ENCODE measurements around the gene RGR.

DNA sequence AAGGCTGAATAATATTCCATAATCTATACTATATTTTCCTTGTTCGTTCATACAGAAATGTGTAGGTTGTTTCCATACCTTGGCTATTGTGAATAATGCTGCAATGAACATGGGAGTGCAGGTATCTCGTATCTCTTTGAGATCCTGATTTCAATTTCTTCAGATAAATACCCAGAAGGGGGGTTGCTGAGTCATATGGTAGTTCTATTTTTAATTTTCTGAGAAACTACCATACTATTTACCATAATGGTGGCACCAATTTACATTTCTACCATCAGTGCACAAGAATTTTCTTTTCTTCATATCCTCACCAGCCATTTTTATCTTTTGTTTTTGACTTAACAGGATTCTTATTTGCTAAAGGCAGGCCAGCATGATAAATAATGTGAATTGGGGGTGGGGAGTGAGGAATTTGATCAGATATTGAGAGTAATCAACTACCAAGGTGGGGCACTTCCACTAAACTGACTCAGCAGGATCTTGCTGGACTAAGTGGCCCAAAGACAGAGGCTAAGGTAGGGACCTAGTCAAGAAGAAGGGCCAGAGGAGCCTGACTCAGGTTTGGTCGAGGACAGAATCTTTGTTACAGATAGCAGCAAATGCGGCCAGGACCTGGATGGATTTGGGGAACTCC, 62.0 kb downstream of the RGR start:
- TF ChIP-seq CTCF (IDR thresholded peaks at IDR 0.05) = no peak
- no peak for TF ChIP-seq EZH2 (IDR thresholded peaks at IDR 0.05)
